Astrocyte (in vitro differentiated cells and primary cell): Measurements from ENCODE around the gene SERPINF2. TPM values are rescaled to one million over a fixed set of nuclear protein-coding genes. Genes with fewer than 3 reads are reported as not detected.

Source experiments
- DNase-seq: peaks from one replicate; pipeline ENCODE4 v3.0.0-alpha.2; 2010; ENCODE audit warnings: low read depth
- FAIRE-seq: peaks from 2 replicates; lab custom pipeline; 2011; peaks lifted over from hg19 to GRCh38; lab: Jason Lieb, UNC
- H2AFZ ChIP-seq: 2 replicates; pipeline ENCODE4 v1.6.0; 2012; ENCODE audit warnings: low read depth, low read length, inconsistent platforms
- H3K27ac ChIP-seq: 2 replicates; pipeline ENCODE4 v1.5.1; 2011; ENCODE audit warnings: low read depth, low read length, inconsistent platforms
- H3K27me3 ChIP-seq: 2 replicates; pipeline ENCODE4 v1.6.0; 2011; ENCODE audit warnings: low read length, inconsistent platforms; ENCODE audit not compliant: insufficient read depth
- H3K36me3 ChIP-seq: 2 replicates; pipeline ENCODE4 v1.5.1; 2011; ENCODE audit warnings: low read length, inconsistent platforms; ENCODE audit not compliant: insufficient read depth
- H3K4me1 ChIP-seq: 2 replicates; pipeline ENCODE4 v1.5.1; 2011; ENCODE audit warnings: low read length, inconsistent platforms; ENCODE audit not compliant: insufficient read depth
- H3K4me2 ChIP-seq: 2 replicates; pipeline ENCODE4 v1.6.0; 2012; ENCODE audit warnings: low read length, inconsistent platforms
- H3K4me3 ChIP-seq: 2 replicates; pipeline ENCODE4 v1.5.1; 2011; ENCODE audit warnings: low read depth, mild to moderate bottlenecking, low read length, inconsistent platforms; ENCODE audit not compliant: insufficient read depth
- H3K79me2 ChIP-seq: 2 replicates; pipeline ENCODE4 v1.6.0; 2012; ENCODE audit warnings: mild to moderate bottlenecking, low read length, inconsistent platforms; ENCODE audit not compliant: insufficient read depth
- H3K9ac ChIP-seq: 2 replicates; pipeline ENCODE4 v1.6.0; 2012; ENCODE audit warnings: mild to moderate bottlenecking, low read length, inconsistent platforms
- H3K9me3 ChIP-seq: 2 replicates; pipeline ENCODE4 v1.5.1; 2012; ENCODE audit warnings: low read depth, mild to moderate bottlenecking, low read length, inconsistent platforms; ENCODE audit not compliant: insufficient read depth
- H4K20me1 ChIP-seq: 2 replicates; pipeline ENCODE4 v1.6.0; 2012; ENCODE audit warnings: low read length, inconsistent platforms; ENCODE audit not compliant: insufficient read depth
- H3K27ac Mint-ChIP-seq: one replicate; pipeline ENCODE4 v1.8.0; 2021; ENCODE audit warnings: mild to moderate bottlenecking, mixed read lengths; ENCODE audit not compliant: unreplicated experiment
- H3K27me3 Mint-ChIP-seq: one replicate; pipeline ENCODE4 v1.8.0; 2021; ENCODE audit warnings: low read depth, mixed read lengths; ENCODE audit not compliant: unreplicated experiment
- H3K36me3 Mint-ChIP-seq: one replicate; pipeline ENCODE4 v1.8.0; 2021; ENCODE audit warnings: low read depth, mixed read lengths; ENCODE audit not compliant: unreplicated experiment
- H3K4me1 Mint-ChIP-seq: one replicate; pipeline ENCODE4 v1.8.0; 2021; ENCODE audit warnings: low read depth, mixed read lengths; ENCODE audit not compliant: unreplicated experiment
- H3K4me3 Mint-ChIP-seq: one replicate; pipeline ENCODE4 v1.8.0; 2021; ENCODE audit warnings: mild to moderate bottlenecking, moderate library complexity, mixed read lengths; ENCODE audit not compliant: unreplicated experiment
- H3K9me3 Mint-ChIP-seq: one replicate; pipeline ENCODE4 v1.8.0; 2021; ENCODE audit warnings: mild to moderate bottlenecking, mixed read lengths; ENCODE audit not compliant: unreplicated experiment
- EZH2 ChIP-seq: IDR thresholded peaks from 2 replicates; pipeline ENCODE4 v1.6.1; 2012; ENCODE audit warnings: mild to moderate bottlenecking, low read length, inconsistent platforms; ENCODE audit not compliant: insufficient read depth
- total RNA-seq: library from RNA; stranded (reverse); gene quantifications from 2 replicates; pipeline ENCODE4 v1.2.1, GENCODE V29; 2021
- TF ChIP-seq, protein P1 (sequence below): IDR thresholded peaks from 2 replicates; pipeline ENCODE4 v1.5.1; 2011; ENCODE audit warnings: low read depth, mild to moderate bottlenecking, inconsistent platforms, low read length, moderate library complexity; ENCODE audit not compliant: insufficient read depth

Gene SERPINF2
- total RNA-seq, 1 donor from 2014 or later, result 0.11 TPM

- H3K4me2 ChIP-seq, result no peak overlapping the region
- no peaks in the 10 kb centered on the region for H3K36me3 Mint-ChIP-seq
- no peak overlapping the region for H3K4me3 ChIP-seq
- no peak overlapping the region for H3K4me3 Mint-ChIP-seq
- H3K9ac ChIP-seq, result no peak overlapping the region
- no peak overlapping the region for H3K27ac Mint-ChIP-seq
- no peaks in the 10 kb centered on the region for H3K79me2 ChIP-seq
- TF ChIP-seq, protein P1, sequence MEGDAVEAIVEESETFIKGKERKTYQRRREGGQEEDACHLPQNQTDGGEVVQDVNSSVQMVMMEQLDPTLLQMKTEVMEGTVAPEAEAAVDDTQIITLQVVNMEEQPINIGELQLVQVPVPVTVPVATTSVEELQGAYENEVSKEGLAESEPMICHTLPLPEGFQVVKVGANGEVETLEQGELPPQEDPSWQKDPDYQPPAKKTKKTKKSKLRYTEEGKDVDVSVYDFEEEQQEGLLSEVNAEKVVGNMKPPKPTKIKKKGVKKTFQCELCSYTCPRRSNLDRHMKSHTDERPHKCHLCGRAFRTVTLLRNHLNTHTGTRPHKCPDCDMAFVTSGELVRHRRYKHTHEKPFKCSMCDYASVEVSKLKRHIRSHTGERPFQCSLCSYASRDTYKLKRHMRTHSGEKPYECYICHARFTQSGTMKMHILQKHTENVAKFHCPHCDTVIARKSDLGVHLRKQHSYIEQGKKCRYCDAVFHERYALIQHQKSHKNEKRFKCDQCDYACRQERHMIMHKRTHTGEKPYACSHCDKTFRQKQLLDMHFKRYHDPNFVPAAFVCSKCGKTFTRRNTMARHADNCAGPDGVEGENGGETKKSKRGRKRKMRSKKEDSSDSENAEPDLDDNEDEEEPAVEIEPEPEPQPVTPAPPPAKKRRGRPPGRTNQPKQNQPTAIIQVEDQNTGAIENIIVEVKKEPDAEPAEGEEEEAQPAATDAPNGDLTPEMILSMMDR, result no peak
- no peak for TF ChIP-seq EZH2
- H3K36me3 ChIP-seq, result no peaks in the 10 kb centered on the region
- no peak for FAIRE-seq
- H3K9me3 Mint-ChIP-seq, result no peaks in the 10 kb centered on the region
- H3K27me3 Mint-ChIP-seq, result peaks cover 5% of the 10 kb centered on the region
- no peak overlapping the region for H3K27ac ChIP-seq
- H4K20me1 ChIP-seq, result no peaks in the 10 kb centered on the region
- no peak overlapping the region for H2AFZ ChIP-seq
- H3K9me3 ChIP-seq, result peaks cover 7% of the 10 kb centered on the region
- no peaks in the 10 kb centered on the region for H3K27me3 ChIP-seq
- DNase-seq, result no peak
- H3K4me1 ChIP-seq, result no peaks in the 10 kb centered on the region
- H3K4me1 Mint-ChIP-seq, result no peaks in the 10 kb centered on the region
Observed at GRCh38 chr17:1746975-1747543, 4.4 kb downstream of the SERPINF2 start.

- no peak overlapping the region for H3K4me3 Mint-ChIP-seq
- H3K36me3 Mint-ChIP-seq, result no peaks in the 10 kb centered on the region
- no peaks in the 10 kb centered on the region for H4K20me1 ChIP-seq
- H3K79me2 ChIP-seq, result no peaks in the 10 kb centered on the region
- peaks cover 7% of the 10 kb centered on the region for H3K9me3 ChIP-seq
- H3K27ac Mint-ChIP-seq, result no peak overlapping the region
- peaks cover 4% of the 10 kb centered on the region for H3K27me3 ChIP-seq
- H3K4me3 ChIP-seq, result no peak overlapping the region
- no peaks in the 10 kb centered on the region for H3K4me1 Mint-ChIP-seq
- H2AFZ ChIP-seq, result no peak overlapping the region
- no peak overlapping the region for H3K4me2 ChIP-seq
- no peak overlapping the region for H3K9ac ChIP-seq
- no peak for FAIRE-seq
- peaks cover 7% of the 10 kb centered on the region for H3K27me3 Mint-ChIP-seq
- no peak for TF ChIP-seq EZH2
- TF ChIP-seq, protein P1, result no peak
- no peaks in the 10 kb centered on the region for H3K9me3 Mint-ChIP-seq
- DNase-seq, result no peak
- no peaks in the 10 kb centered on the region for H3K4me1 ChIP-seq
- no peaks in the 10 kb centered on the region for H3K36me3 ChIP-seq
- no peak overlapping the region for H3K27ac ChIP-seq
Observed at GRCh38 chr17:1750628-1751027, 8.0 kb downstream of the SERPINF2 start.
